Keratinocyte (primary cell): ENCODE results near the gene CHSY3. TPM values are rescaled to one million over a fixed set of nuclear protein-coding genes. Genes with fewer than 3 reads are reported as not detected.

Experiments
- DNase-seq: peaks from one replicate; pipeline ENCODE4 v3.0.0-alpha.2; 2011; ENCODE audit warnings: low read depth, missing footprints, low spot score
- FAIRE-seq: peaks from 2 replicates; lab custom pipeline; 2011; peaks lifted over from hg19 to GRCh38; lab: Jason Lieb, UNC
- H2AFZ ChIP-seq: 2 replicates; pipeline ENCODE4 v1.6.0; 2012; ENCODE audit warnings: low read length, control low read depth, inconsistent platforms; ENCODE audit not compliant: control insufficient read depth
- H3K27ac ChIP-seq: 2 replicates; pipeline ENCODE4 v1.5.1; 2011; ENCODE audit warnings: low read length; ENCODE audit not compliant: control insufficient read depth, insufficient read depth
- H3K27me3 ChIP-seq: 3 replicates; pipeline ENCODE4 v1.6.0; 2011; ENCODE audit warnings: low read length; ENCODE audit not compliant: control insufficient read depth, insufficient read depth; ENCODE audit errors: extremely low read depth
- H3K36me3 ChIP-seq, 2 experiments: 2 replicates in 1 of 2; 3 replicates in 1 of 2; pipeline ENCODE4 v1.5.1; 2011; ENCODE audit warnings: low read length in 2 of 2, mild to moderate bottlenecking in 1 of 2; ENCODE audit not compliant: control insufficient read depth in 2 of 2, insufficient read depth in 2 of 2; ENCODE audit errors: extremely low read depth in 1 of 2
- H3K4me1 ChIP-seq: 3 replicates; pipeline ENCODE4 v1.5.1; 2011; ENCODE audit warnings: low read length; ENCODE audit not compliant: control insufficient read depth, insufficient read depth; ENCODE audit errors: extremely low read depth
- H3K4me2 ChIP-seq: 3 replicates; pipeline ENCODE4 v1.6.0; 2011; ENCODE audit warnings: low read depth, low read length; ENCODE audit not compliant: control insufficient read depth, insufficient read depth; ENCODE audit errors: extremely low read depth
- H3K4me3 ChIP-seq, 3 experiments: fragments of 200-600 bp in 1 of 3; sonication (generic) in 1 of 3; 2 replicates in 2 of 3; 3 replicates in 1 of 3; pipeline ENCODE4 v1.5.1; 2011 to 2016; ENCODE audit warnings: low read length in 3 of 3, mild to moderate bottlenecking in 3 of 3, control low read depth in 2 of 3, inconsistent platforms in 1 of 3, low read depth in 1 of 3, mixed read lengths in 1 of 3, mixed run types in 1 of 3, moderate library complexity in 1 of 3; ENCODE audit not compliant: control insufficient read depth in 2 of 3, insufficient read depth in 2 of 3; ENCODE audit errors: extremely low read depth in 1 of 3
- H3K79me2 ChIP-seq: 2 replicates; pipeline ENCODE4 v1.6.0; 2012; ENCODE audit warnings: low read length; ENCODE audit not compliant: control insufficient read depth, insufficient read depth
- H3K9ac ChIP-seq: 3 replicates; pipeline ENCODE4 v1.6.0; 2011; ENCODE audit warnings: low read length; ENCODE audit not compliant: control insufficient read depth, insufficient read depth; ENCODE audit errors: extremely low read depth
- H3K9me1 ChIP-seq: 3 replicates; pipeline ENCODE4 v1.6.0; 2011; ENCODE audit warnings: low read length; ENCODE audit not compliant: control insufficient read depth, insufficient read depth; ENCODE audit errors: extremely low read depth
- H3K9me3 ChIP-seq: 2 replicates; pipeline ENCODE4 v1.5.1; 2012; ENCODE audit warnings: low read depth, low read length; ENCODE audit not compliant: control insufficient read depth
- H4K20me1 ChIP-seq: 3 replicates; pipeline ENCODE4 v1.6.0; 2011; ENCODE audit warnings: low read length; ENCODE audit not compliant: control insufficient read depth, insufficient read depth; ENCODE audit errors: extremely low read depth
- EZH2 ChIP-seq: IDR thresholded peaks from one replicate; pipeline ENCODE4 v1.6.1; 2012; ENCODE audit warnings: inconsistent platforms, mild to moderate bottlenecking, low read length, moderate library complexity
- dilution Hi-C: fragments of 300-500 bp; cut with MboI; formaldehyde crosslinking; loops from one replicate; pipeline ENCODE4 v1.7.0; 2020; ENCODE audit warnings: low sequenced_read_pairs; ENCODE audit not compliant: extremely low pct_ligation_motif_present
- polyA plus RNA-seq, 5 experiments: library from polyadenylated mRNA; depleted of rRNA in 3 of 5; stranded (reverse) in 3 of 5; stranded (forward) in 1 of 5; unstranded in 1 of 5; fragments of >200 nt; gene quantifications; 1 replicate in 1 of 5; 2 replicates in 3 of 5; 3 replicates in 1 of 5; pipeline versions ENCODE4 v1.2.1 to v1.2.3, GENCODE V29; 2011 to 2012; ENCODE audit warnings: missing spikeins in 2 of 5, low read depth in 1 of 5, low replicate concordance in 1 of 5
- TF ChIP-seq, protein P1 (sequence below), 3 experiments: IDR thresholded peaks in 1 of 3; conservative IDR thresholded peaks in 1 of 3; optimal IDR thresholded peaks in 1 of 3; 2 replicates in 2 of 3; 3 replicates in 1 of 3; pipeline versions ENCODE3 to v1.5.1; 2011; ENCODE audit warnings: low read length in 3 of 3, mild to moderate bottlenecking in 3 of 3, moderate library complexity in 2 of 3, control low read depth in 1 of 3, inconsistent platforms in 1 of 3; ENCODE audit not compliant: insufficient read depth in 2 of 3; ENCODE audit errors: extremely low read depth in 1 of 3

CHSY3 gene
- polyA plus RNA-seq, 1 donor (not counting 4 experiments of a cell fraction or from before 2014, with no cell fraction given): 0.47 TPM

DNA sequence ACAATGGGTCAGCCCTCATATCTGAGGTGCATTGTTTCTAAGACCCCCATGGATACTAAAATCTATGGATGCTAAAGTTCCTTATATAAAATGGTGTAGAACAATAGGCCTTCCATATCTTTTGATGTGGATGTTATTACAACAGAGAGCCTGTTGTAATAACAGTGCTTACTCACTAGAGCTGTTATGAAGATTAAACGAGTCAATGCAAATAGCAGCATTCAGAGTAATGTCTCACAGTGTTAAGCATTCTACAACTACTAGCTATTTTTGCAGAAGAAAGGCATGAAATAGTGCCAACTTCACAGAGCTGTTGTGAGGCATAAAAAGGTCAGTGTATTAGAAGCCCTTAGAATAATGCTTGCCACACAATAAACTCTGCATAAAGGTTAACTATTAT is 13.0 kb downstream of the CHSY3 start:
- H3K9me1 ChIP-seq: no peaks in the 10 kb centered on the region
- DNase-seq: no peak
- H3K4me1 ChIP-seq: no peaks in the 10 kb centered on the region
- no peak overlapping the region for H2AFZ ChIP-seq
- no peak overlapping the region for H3K4me2 ChIP-seq
- no peak overlapping the region for H3K9ac ChIP-seq
- no peaks in the 10 kb centered on the region for H4K20me1 ChIP-seq
- H3K9me3 ChIP-seq: no peaks in the 10 kb centered on the region
- H3K4me3 ChIP-seq: no peak overlapping the region
- no peaks in the 10 kb centered on the region for H3K79me2 ChIP-seq
- no peaks in the 10 kb centered on the region for H3K27me3 ChIP-seq
- no peak overlapping the region for H3K27ac ChIP-seq
- no peak for FAIRE-seq
- no peaks in the 10 kb centered on the region for H3K36me3 ChIP-seq
- dilution Hi-C loops: no loop called here
- no peak for TF ChIP-seq EZH2
- TF ChIP-seq, protein P1, sequence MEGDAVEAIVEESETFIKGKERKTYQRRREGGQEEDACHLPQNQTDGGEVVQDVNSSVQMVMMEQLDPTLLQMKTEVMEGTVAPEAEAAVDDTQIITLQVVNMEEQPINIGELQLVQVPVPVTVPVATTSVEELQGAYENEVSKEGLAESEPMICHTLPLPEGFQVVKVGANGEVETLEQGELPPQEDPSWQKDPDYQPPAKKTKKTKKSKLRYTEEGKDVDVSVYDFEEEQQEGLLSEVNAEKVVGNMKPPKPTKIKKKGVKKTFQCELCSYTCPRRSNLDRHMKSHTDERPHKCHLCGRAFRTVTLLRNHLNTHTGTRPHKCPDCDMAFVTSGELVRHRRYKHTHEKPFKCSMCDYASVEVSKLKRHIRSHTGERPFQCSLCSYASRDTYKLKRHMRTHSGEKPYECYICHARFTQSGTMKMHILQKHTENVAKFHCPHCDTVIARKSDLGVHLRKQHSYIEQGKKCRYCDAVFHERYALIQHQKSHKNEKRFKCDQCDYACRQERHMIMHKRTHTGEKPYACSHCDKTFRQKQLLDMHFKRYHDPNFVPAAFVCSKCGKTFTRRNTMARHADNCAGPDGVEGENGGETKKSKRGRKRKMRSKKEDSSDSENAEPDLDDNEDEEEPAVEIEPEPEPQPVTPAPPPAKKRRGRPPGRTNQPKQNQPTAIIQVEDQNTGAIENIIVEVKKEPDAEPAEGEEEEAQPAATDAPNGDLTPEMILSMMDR (optimal IDR thresholded peaks at IDR 0.05 in 1 of 3, IDR thresholded peaks at IDR 0.05 in 1 of 3, conservative IDR thresholded peaks at IDR 0.05 in 1 of 3; ENCODE audit: extremely low read depth in 1 of 3, insufficient read depth in 2 of 3, low read length in 3 of 3): no peak

GRCh38 chr5:129921204-129921603 is 16.9 kb downstream of the CHSY3 start:
- Histone ChIP-seq H3K27me3 (no peaks in the 10 kb centered on the region), H3K79me2 (no peaks in the 10 kb centered on the region), H3K9me1 (no peaks in the 10 kb centered on the region), H2AFZ (no peak overlapping the region), H3K36me3 (no peaks in the 10 kb centered on the region), H3K4me3 (no peak overlapping the region), H3K4me1 (no peaks in the 10 kb centered on the region), H3K9me3 (no peaks in the 10 kb centered on the region), H3K4me2 (no peak overlapping the region), H3K27ac (no peak overlapping the region), H3K9ac (no peak overlapping the region), H4K20me1 (no peaks in the 10 kb centered on the region)
- no peak for TF ChIP-seq EZH2
- TF ChIP-seq, protein P1 (optimal IDR thresholded peaks at IDR 0.05 in 1 of 3, IDR thresholded peaks at IDR 0.05 in 1 of 3, conservative IDR thresholded peaks at IDR 0.05 in 1 of 3; ENCODE audit: extremely low read depth in 1 of 3, insufficient read depth in 2 of 3, low read length in 3 of 3): no peak
- DNase-seq (no peak), FAIRE-seq (no peak)
- dilution Hi-C loops: no loop called here
